ENCODE results near the gene LONP2. TPM values are rescaled to one million over a fixed set of nuclear protein-coding genes. Genes with fewer than 3 reads are reported as not detected.

LONP2 gene
- total RNA-seq, result 30.2 and 35.7 TPM in 2 replicates

DNA sequence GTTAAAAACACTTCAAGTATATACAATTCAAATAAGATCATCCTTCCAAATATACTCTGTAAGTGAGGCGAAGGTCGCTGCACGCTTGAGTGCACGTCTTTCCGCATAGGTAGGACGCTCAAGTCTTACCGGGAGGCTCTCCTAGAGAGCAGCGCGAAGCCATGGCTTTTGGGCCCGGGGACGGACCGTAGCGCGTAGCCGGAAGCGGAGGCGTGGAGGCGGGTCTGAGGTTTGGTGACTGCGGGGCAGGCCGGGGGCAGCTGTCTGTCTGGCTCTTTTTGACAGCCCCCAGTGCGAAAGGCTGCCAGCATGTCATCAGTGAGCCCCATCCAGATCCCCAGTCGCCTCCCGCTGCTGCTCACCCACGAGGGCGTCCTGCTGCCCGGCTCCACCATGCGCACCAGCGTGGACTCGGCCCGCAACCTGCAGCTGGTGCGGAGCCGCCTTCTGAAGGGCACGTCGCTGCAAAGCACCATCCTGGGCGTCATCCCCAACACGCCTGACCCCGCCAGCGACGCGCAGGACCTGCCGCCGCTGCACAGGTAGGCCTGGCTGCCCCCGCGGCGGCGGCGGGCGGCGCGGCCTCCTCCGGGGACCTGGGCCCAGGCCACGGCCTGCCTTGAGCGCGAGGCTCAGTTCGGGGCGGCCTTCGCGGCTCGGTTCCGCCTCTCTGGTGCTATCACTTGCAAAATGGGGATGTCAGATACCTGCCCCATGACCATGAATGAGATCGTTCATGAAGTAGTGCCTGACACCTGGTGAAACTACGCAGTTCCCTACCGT lies at the start of gene LONP2:
Gene LONP2 (plus strand): TSS at position 221 of the 783 bp plus-strand sequence. CDS start 89 bp downstream, at position 310.

GRCh38 chr16:48247311-48247710 lies 3.2 kb downstream of the LONP2 start, which contains the start of gene ABCC11:
ABCC11 (minus strand) TSS chr16:48247539; CDS start chr16:48231921, 15,618 bp downstream.

DNA sequence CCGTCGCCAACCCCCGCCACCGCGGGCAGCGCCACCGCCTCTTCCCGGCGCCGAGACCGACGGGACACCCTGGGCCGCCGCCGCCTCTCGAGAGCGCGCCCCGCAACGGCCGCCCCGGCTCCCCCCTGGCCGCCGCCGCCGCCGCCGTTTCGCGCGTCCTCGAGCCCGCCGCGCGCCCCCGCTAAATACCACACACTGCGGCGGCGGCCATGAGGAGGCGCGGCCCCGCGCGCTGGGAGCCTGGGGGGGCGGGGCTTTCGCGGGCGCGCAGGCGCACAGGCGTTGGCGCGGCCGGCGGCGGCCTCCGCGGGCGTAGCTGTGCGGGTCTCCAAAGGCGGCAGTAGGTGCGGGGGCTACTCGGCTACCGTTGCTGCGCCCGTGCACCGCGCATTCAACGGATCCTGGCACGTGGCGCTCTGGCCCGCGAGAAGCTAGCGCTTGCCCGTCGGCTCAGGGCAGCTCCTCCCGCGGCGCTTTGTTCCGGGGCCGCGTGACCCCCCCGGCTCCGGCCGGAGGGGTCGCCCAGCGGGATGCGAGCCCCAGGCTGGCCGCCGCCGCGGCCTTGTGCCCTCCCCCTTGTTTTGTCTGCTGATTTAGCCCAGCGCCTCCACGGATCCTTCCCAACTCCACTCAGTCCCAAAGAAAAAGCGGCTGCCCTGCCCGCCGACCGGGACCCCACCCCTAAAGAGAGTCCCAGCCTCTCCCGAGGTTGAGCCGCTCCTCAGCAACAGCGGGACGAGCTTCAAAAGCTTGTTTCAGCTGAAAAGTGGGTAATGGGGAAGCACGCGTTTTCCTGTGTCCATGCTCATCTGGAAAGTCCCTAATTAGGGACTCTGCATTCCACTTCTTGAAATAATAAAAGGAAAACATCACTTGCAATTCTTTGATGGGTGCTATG lies 141.4 kb downstream of the LONP2 start, which contains the start of gene SIAH1:
Gene SIAH1 (minus strand): TSS at position 161 of the 898 bp plus-strand sequence. CDS start 22,985 bp downstream, outside the sequence.

Other genes starting within 250 kb of the LONP2 start
- gene ABCC12, start 88.3 kb upstream of the LONP2 start, total RNA-seq, result not detected in 2 replicates
- 0.04 and 0.08 TPM in 2 replicates for gene ABCC11, start 3.2 kb downstream of the LONP2 start, total RNA-seq
- 13.4 and 18.4 TPM in 2 replicates for gene SIAH1, start 141.1 kb downstream of the LONP2 start, total RNA-seq

Measured in hair follicular keratinocyte (primary cell).